Eye (tissue), 1 donor: Measurements from ENCODE around the gene ANGEL2.
"Not testable (repeated sequence)": the region's sequence is repeated elsewhere in the genome, so short reads cannot be mapped to it uniquely, and the experiment has no call there.

ENCODE experiments used
- DNase-seq: peaks from one replicate; pipeline ENCODE4 v3.0.0-alpha.2; 2015

ANGEL2 gene

DNA sequence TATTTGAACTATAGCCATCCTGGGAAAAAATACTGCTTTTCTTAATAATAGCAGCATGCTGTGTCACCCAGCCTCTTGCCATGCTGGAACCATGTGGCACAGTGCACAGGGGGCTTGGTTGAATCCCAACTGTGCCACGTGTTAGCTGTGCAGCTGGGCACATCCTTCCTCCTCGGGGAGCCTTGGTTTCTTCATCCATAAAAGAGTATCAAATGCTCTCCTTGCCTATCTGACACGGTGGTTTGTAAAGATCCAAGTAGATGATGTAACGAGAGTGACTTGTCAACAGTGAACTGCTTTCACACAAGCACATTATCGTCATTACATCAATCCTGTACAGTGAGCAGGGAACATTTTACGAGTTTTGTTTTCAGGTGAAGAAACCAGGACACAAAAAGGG, 41.0 kb downstream of the ANGEL2 start:
- DNase-seq: no peak

DNA sequence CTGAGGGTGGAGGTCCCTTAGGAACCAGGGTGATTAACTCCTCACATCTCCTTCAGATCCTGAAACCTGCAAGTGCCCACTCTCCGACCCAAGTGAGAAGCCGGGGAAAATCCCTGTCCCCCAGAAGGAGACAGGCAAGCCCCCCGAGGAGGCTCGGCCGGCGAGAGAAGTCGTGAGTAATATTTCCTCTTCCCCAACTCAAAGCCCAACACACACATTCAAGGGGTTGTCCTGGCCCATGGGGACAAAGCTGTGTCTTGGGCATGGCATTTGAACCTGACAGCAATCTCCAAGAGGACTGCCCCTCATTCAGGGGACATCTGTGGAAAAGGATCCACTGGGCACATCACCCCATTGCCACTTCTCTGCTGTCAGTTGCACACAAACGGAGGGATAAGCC, 41.8 kb downstream of the ANGEL2 start:
- no peak for DNase-seq

DNA sequence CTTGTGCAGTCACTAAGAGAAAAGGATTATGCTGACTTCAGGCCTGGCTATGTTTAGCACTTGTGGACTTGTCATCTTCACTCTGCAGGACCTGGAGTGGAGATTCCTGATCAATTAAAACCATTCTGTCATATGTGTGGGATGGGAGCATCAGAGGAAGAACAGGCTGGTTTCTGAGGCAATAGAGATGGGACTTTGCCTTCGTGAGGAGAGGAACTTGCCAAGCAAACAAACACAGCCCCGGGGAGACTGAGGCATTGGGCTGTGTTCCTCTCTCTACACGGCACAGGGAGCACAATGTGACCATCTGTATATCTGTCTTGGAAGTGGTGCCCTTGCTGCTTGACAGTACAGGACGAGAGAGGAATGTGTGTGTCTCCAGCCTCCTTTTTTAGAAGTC, 42.2 kb downstream of the ANGEL2 start:
- DNase-seq: no peak

DNA sequence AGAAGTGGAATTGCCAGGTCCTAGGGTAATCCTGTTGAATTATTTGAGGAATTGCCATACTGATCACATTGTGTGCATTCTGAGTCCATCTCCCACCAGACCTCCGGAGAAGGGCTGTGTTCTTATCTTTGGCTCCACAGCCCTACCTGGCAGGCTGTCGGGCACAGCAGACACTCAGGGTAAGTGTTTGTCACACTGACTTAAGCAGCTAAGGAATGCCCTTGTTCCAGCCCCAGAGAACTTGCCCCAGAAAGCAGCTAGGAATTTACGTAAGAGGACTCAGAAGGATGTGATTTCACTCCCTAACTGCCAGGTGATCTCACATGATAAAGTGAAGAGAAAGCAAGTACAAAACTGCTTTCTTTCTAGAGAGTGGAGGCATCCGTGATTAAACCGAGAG, 44.4 kb downstream of the ANGEL2 start:
- no peak for DNase-seq

DNA sequence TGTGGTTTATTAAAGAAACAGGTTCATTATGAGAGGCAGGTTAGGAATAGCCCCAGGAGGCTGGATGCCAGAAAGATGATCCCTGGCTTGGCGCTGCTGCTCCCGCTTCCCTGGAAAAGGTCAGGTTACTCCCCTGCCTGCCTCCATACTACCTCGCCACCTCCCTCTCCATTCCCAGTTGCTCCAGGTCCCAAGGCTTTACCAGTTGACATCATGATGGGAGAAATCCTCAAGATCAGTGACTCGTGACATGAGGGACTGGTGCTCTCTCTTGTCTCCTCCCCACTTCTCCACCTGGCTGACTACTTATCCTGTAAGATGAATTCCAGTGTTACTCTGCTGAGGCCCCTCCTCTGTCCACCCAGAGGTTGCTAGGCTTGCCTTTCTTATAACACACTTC, 45.6 kb downstream of the ANGEL2 start:
- no peak for DNase-seq

DNA sequence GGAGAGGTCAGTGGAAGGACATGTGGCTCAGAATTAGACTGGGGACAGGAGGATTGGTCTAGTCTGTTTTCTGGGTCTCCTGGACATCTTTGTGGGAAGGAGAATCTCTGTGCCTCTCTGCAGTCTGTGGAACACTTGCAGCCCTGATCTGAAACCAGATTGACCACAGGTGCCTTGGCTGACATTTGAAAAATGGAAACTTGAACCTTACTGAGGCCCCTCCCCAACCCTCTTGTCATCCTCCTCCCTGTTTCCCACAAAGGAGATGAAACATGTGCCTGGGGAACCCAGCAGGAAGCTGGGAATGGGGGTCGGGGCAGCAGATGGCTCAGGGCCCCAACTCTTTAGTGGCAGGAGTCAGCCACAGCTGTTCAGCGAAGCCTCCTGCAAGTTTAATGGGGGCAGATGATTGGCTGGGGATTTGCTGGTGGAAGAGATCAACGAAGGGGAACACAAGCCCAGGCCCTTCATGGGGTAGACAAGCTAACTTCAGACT, 47.3 kb downstream of the ANGEL2 start:
- DNase-seq: peak; percentile 84

DNA sequence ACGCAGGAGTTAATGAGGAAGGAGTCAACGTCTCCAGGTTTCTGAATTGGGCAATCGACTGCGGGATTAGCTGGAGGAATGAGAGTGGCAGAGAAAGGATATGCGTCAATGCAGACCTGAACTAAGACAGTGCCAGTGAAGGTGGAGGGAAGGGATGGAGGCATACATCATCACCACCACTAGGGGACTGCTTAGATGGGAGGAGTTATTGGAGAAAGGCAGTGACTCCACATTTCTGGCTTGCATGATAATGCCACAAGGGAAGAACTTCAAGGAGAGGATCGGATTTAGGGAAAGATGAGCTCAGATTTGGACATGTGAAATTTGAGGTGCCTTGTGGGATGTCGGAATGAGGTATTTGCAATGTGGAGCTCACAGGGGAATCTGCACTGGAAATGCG, 47.9 kb downstream of the ANGEL2 start:
- peak; percentile 63 for DNase-seq

DNA sequence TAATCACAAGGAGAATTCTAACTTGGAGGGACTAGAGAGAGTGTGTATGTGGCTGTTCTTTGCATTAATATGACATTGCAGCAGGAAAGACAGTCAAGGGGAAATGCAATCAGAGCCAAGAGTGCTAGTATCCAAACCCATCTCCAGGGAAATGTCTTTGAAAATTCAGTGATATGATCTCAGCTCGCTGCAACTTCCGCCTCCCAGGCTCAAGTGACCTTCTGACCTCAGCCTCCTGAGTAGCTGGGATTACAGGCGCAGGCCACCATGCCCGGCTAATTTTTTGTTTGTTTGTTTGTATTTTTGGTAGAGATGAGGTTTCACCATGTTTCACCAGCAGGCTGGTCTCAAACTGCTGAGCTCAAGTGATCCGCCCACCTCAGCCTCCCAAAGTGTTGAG, 49.1 kb downstream of the ANGEL2 start:
- no peak for DNase-seq

DNA sequence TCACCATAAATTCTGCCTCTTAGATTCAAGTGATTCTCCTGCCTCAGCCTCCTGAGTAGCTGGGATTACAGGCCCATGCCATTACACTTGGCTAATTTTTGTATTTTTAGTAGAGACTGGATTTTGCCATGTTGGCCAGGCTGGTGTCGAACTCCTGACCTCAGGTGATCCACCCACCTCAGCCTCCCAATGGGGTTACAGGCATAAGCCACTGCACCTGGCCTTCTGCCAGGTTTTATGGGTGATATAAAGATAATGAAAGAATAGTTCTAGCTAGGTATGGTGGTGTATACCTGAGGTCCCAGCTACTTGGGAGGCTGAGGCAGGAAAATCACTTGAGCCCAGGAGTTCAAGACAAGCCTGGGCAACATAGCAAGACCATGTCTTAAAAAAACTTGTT, 50.7 kb downstream of the ANGEL2 start:
- not testable (repeated sequence) for DNase-seq

DNA sequence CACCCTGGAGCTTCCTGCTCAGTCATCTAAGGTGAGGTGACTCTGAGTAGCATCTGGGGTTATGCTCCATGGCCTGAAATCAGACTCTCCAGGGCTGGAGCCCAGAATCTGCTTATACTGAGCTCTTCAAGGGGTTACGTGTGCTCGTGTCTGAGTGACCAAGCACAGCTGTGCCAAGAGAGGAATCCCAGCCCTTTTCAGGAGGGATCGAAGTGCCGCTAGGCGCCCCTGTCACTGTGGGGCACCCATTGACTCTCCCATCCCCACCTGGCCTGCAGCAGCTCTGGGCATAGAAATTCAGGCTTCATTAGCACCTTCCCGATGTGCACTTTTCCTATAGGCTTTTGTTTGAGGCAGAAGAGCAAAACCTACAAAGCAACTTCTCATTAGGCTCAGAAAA, 51.6 kb downstream of the ANGEL2 start:
- no peak for DNase-seq

DNA sequence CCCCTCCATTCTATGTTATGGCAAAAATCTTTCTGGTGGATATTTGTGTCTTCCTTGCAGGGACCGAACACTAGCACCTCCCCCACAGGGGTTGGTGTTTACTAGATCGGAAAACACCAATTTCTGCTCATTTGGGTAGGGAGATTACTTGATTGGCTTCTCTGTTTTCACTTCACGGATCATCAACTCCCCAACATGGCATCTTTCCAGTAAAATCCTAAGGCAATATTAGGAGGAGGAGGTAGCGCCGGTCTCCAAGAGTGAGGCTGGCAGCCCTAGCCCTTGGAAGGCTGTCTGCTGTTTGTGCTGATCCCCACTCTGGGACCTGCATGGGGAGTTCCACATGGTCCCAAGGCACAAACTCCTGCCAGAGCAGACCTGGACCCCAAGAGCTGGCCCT, 53.2 kb downstream of the ANGEL2 start:
- DNase-seq: no peak

DNA sequence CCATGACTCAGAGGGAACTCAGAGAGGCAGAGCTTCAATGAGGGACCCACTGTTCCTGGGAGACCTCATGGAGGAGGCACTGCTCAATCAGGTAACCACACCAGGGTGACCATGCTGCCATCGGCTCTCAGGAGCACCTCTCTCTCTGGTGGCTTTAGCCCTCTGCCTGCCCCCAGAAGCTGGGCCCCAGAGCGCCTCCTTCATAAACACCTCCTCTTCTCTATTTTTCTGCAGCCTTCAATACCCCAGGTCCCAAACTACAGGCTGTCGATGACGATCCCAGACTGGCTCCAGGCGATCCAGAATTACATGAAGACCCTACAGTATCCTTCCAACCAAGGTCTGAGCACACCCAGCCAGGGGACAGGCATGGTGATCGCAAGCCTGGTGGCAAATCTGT, 54.7 kb downstream of the ANGEL2 start:
- no peak for DNase-seq

DNA sequence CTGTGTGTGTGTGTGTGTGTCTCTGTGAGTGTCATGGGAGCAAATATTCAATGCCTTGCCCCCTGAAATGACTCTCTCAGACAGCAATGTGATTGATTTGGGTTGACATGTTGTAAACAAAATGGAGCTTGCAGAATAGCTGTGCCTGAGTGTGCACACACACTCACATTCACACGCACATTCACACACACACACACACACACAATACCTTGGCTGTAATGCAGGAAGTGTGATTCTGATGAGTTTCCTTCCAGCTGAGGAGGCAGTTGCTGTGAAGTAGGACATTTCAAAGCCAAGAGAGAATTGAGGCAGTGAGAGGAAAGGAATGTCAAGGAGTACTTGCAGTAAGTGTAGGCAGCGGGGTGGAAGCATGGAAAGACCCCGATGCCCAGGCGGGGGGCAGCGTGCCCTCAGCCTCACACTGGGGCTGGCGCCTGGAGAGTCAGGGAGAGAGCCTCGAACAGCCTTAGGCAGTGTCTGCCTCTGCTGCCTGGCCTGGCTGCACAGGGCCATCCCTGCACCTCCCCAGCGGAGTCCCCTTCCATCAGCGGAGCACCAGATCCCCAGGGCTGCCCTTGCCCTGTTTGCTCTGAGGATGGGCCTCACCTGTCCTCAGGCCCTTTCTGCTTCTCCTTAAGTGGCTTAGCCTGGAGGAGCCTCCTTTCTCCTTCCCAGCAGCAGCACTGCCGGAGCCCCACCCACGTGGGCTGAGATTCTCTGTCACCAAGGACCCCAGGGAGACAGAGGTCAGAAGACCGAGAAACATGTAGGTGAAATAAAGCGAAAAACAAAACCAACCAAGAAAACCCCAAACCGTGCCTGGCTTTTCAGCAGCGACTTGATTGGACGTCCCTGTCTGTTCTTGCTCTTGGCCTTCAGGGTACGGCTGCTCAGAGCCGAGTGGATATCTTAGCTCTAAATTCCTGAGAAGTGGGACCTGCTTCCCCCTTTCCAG, 56.1 kb downstream of the ANGEL2 start:
- peak; percentile 85 for DNase-seq

DNA sequence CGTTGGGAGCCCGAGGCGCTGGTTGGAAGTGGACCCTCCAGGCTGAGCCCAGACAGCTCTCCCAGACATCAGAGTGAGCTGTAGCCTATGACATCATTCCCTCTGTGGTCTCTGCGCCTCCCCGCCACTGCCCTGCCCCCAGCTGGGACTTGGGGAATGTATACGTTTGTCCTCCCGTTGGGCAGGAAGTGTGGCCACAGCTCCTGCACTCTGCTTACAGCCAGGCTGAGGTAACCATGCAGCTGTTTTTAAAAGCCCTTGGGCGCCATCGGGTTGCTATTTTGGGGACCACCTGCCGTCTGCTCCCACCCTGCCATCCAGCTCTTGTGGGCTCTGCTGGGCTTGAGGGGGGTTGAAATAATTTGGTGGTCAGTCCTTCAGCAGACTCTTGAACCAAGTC, 57.5 kb downstream of the ANGEL2 start:
- DNase-seq: peak; percentile 64

DNA sequence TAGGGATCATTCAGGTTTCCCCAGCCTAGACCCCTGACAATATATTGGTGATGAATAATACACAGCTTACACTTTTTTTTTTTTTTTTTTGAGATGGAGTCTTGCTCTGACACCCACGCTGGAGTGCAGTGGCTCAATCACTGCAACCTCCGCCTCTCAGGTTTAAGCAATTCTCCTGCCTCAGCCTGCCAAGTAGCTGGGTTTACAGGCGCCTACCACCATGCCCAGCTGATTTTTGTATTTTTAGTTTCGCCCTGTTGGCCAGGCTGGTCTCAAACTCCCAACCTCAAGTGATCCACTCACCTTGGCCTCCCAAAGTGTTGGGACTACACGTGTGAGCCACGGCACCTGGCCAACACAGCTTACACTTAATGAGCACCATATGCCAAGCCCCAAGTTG, 58.1 kb downstream of the ANGEL2 start:
- DNase-seq: no peak

DNA sequence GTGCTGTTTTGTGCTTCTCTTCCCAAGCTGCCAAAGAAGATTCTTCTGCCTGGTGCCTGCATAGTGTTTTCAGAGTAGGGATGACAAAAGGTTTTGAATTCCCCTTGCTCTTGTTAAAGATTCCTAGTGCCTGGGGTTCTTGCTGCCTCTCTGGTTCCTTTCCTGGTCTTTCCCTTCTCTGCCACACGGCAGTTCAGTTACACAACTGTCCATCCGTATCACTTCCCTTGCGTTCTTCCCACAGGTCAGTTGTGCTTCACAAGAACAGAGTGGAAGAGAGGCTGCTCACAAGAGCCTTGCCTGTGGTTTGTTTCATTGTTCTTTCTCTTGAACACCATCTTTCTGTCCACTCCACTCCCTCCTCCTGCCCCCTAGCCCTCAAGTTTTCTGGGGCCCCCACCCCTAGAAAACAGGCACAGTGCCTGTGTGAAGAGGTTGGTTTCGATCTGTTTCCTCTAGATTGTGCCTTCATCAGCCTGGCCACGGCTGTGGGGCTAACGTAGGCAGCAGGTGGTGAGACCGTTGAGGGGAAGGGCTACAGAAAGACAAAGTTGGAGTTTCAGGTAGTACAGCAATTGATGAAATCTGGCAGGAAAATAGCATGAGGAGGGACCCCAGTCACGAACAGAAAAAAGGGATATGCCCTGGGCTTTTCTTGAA, 59.6 kb downstream of the ANGEL2 start:
- DNase-seq: no peak

DNA sequence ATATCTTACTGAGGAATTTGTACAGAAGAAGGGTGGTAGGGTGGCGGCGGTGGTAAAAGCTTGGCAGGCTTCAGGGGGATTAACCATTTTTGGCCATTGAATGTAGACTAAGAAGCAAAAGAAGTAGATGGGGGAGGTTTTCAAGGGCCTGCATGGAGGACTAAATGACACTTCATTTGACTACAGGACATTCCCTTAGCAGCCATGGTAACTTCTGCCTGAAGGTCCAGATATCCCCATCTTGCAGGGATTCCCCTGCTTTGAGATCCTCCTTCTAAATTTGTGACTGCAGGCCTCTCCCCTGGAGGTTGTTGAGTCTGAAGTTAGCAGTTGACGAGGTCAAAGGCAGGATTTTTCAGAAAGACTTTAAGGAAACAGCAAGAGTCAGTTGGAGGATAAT, 60.6 kb downstream of the ANGEL2 start:
- no peak for DNase-seq

DNA sequence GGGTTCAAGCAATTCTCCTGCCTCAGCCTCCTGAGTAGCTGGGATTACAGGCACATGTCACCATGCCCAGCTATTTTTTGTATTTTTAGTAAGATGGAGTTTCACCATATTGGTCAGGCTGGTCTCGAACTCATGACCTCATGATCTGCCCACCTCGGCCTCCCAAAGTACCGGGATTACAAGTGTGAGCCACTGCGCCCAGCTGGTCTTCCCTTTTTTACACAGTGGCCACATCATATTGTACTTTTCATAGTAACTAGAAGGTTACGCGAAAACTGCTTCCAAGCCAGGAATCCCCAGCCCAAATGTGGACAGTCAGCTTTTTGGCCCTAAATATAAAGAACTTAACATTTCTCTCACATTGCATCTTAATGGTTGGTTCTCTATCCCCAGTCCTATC, 61.2 kb downstream of the ANGEL2 start:
- no peak for DNase-seq

DNA sequence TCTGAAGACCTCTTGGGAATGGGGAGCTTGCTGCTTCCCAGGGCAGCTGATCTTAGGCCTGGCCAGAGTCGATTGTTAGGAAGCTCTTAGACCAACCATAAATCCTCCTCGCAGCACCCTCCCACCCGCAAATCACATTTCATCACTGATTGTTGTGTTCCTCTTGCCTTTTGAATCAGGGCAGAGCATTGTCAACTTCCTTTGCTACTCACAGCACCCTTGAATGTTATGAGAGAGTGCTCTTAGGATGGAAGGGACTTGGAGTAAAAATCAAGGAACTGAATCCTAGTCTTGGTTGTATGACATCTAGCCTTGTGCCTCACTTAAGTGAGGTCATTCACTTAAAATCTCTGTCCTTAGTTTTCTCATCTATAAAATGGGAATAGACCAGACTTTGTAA, 62.3 kb downstream of the ANGEL2 start:
- no peak for DNase-seq

DNA sequence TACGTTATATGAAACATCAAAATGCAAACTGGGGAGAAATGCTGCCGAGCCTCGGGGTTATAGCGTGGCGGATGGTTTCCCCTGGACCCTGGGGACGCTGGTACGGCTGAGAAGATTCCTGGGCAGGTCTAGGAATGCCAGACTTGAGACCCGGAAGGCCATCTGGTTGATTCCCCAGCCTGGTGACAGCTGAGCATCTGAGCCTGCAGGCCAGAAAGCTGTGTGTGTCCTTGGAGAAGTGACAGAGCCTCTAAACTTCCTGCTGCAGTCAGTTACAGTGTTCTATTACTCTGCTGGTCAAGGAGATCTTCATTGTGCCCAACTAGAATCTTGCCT, 63.1 kb downstream of the ANGEL2 start:
- DNase-seq: peak; percentile 57

DNA sequence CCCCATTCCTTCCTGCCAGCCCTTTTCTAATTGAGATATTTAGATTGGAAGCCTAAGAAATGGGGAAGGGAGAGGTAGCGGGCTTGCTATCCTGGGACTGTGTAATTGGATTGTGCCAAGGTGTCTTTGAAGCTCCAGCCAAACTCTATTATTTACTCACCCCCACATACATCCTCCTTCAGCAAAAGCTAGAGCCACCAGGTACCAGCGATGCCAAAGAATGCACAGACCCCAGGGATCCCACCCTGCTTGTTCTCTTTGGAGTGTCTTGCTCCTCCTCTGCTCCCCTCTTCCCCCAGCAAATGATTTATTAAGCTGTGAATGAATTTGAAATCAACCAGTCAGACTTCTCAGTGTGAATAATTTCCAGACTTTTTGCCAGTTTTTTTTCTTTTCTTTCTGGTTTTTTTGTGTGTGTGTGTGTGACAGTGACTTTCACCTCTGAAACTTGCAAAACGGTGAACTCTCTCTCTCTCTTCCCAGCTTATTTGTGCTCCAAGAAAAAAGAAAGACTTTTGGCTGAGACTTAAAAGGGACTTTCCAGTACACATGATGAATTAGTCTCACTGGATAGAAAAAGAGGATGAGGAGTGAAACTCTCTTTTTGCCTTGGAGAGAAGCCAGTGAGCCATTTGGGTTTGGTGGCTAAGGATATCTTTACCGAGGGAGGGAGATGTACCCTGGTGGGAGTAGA, 63.6 kb downstream of the ANGEL2 start:
- DNase-seq: no peak

DNA sequence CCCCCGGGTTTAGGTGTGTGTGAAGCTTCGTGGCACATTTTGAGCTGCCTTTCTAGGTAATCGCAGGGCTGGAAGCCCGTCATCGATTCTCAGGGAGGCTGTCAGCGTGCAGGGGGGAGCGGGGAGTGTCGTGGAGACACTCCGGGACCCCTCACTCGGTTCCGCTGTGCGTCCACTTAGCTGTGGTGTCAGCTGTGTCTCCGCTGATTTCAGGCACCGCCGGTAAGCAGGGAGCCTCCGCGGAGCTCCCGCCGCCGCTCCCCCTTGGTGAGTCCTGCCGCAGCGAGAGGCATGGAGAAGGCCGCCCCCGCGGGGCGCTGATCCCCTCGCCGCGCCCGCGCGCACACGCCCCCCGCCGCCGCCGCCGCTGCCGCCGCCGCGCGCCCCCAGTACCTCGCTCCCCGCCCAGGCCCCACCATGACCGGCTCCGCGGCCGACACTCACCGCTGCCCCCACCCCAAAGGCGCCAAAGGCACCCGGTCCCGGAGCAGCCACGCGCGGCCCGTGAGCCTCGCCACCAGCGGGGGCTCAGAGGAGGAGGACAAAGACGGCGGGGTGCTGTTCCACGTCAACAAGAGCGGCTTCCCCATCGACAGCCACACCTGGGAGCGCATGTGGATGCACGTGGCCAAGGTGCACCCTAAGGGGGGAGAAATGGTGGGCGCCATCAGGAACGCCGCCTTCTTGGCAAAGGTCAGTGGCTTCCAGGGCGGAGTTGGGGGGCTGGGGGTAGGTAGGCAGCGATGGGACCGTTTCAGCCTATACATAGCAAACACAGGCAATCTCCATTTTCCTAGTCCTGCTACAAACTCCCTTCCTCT, 64.3 kb downstream of the ANGEL2 start:
- peak; percentile 43 for DNase-seq
